ENCODE measurements around the gene IER3IP1.
"Not testable (repeated sequence)": the region's sequence is repeated elsewhere in the genome, so short reads cannot be mapped to it uniquely, and the experiment has no call there.

Gene IER3IP1

GRCh38 chr18:47158404-47158803 lies 17.8 kb downstream of the IER3IP1 start:
- DNase-seq (ENCODE audit: low spot score) = not testable (repeated sequence)

GRCh38 chr18:47151439-47151838 lies 24.7 kb downstream of the IER3IP1 start:
- no peak for DNase-seq (ENCODE audit: low spot score)

- no peak for DNase-seq (ENCODE audit: low spot score)
These were observed 25.3 kb downstream of the IER3IP1 start for GRCh38 chr18:47150824-47151366.

- peak; percentile 89 for DNase-seq (ENCODE audit: low spot score)
These were observed 25.9 kb downstream of the IER3IP1 start, which contains the start of gene HDHD2 for GRCh38 chr18:47150029-47150823. Gene HDHD2 (minus strand): TSS chr18:47150500. CDS start chr18:47136439, 14,061 bp downstream.

- peak; percentile 14 for DNase-seq (ENCODE audit: low spot score)
These were observed 26.6 kb downstream of the IER3IP1 start for GRCh38 chr18:47149457-47150028.

- DNase-seq (ENCODE audit: low spot score) = no peak
These were observed 30.0 kb downstream of the IER3IP1 start for GRCh38 chr18:47146206-47146605.

- DNase-seq (ENCODE audit: low spot score) = no peak
These were observed 32.2 kb downstream of the IER3IP1 start for GRCh38 chr18:47143899-47144485.

- no peak for DNase-seq (ENCODE audit: low spot score)
These were observed 33.0 kb downstream of the IER3IP1 start for GRCh38 chr18:47143153-47143552.

GRCh38 chr18:47141289-47141688 lies 34.9 kb downstream of the IER3IP1 start:
- DNase-seq (ENCODE audit: low spot score) = no peak

- DNase-seq (ENCODE audit: low spot score) = no peak
These were observed 55.0 kb downstream of the IER3IP1 start for GRCh38 chr18:47121146-47121545.

GRCh38 chr18:47120428-47120827 lies 55.7 kb downstream of the IER3IP1 start:
- DNase-seq (ENCODE audit: low spot score) = no peak

- no peak for DNase-seq (ENCODE audit: low spot score)
These were observed 57.2 kb downstream of the IER3IP1 start for GRCh38 chr18:47118981-47119380.

- no peak for DNase-seq (ENCODE audit: low spot score)
These were observed 61.0 kb downstream of the IER3IP1 start for GRCh38 chr18:47115205-47115604.

- DNase-seq (ENCODE audit: low spot score) = no peak
These were observed 62.2 kb downstream of the IER3IP1 start for GRCh38 chr18:47113796-47114540.

GRCh38 chr18:47110492-47111274 lies 65.5 kb downstream of the IER3IP1 start:
- no peak for DNase-seq (ENCODE audit: low spot score)

- DNase-seq (ENCODE audit: low spot score) = no peak
These were observed 66.4 kb downstream of the IER3IP1 start for GRCh38 chr18:47109720-47110119.

GRCh38 chr18:47108998-47109405 lies 67.2 kb downstream of the IER3IP1 start:
- DNase-seq (ENCODE audit: low spot score) = no peak

GRCh38 chr18:47108373-47108772 lies 67.8 kb downstream of the IER3IP1 start:
- no peak for DNase-seq (ENCODE audit: low spot score)
